C4-2B (cell line): ENCODE results near the gene CEACAM18.

Experiments
- H3K27ac ChIP-seq: fragments of 450-650 bp; 2 replicates; pipeline ENCODE4 v1.5.1; 2017
- ZFX ChIP-seq: fragments of 450-650 bp; IDR thresholded peaks from 2 replicates; pipeline ENCODE4 v1.6.1; 2017
- TF ChIP-seq, protein P1 (sequence below): fragments of 450-650 bp; conservative IDR thresholded peaks from 2 replicates; pipeline ENCODE4 v1.5.1; 2017; ENCODE audit warnings: mild to moderate bottlenecking

CEACAM18 gene

DNA sequence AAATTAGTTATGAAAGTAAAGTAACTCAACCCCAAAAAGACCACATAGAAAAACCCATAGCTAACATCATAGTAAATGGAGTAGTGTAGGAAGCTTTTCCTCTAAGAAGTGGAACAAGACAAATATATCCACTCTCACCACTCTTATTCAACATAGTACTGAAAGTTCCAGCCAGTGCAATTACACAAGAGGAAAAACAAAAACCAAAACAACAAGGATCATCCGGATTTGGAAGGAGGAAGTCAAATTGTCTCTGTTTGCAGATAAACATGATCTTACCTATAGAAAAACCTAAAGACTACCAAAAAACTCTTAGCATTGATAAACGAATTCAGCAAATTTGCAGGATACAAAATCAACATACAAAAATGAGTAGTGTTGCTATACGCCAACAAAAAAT, 11.6 kb upstream of the CEACAM18 start:
- no peak overlapping the region for H3K27ac ChIP-seq
- TF ChIP-seq, protein P1, sequence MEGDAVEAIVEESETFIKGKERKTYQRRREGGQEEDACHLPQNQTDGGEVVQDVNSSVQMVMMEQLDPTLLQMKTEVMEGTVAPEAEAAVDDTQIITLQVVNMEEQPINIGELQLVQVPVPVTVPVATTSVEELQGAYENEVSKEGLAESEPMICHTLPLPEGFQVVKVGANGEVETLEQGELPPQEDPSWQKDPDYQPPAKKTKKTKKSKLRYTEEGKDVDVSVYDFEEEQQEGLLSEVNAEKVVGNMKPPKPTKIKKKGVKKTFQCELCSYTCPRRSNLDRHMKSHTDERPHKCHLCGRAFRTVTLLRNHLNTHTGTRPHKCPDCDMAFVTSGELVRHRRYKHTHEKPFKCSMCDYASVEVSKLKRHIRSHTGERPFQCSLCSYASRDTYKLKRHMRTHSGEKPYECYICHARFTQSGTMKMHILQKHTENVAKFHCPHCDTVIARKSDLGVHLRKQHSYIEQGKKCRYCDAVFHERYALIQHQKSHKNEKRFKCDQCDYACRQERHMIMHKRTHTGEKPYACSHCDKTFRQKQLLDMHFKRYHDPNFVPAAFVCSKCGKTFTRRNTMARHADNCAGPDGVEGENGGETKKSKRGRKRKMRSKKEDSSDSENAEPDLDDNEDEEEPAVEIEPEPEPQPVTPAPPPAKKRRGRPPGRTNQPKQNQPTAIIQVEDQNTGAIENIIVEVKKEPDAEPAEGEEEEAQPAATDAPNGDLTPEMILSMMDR: no peak
- no peak for TF ChIP-seq ZFX

DNA sequence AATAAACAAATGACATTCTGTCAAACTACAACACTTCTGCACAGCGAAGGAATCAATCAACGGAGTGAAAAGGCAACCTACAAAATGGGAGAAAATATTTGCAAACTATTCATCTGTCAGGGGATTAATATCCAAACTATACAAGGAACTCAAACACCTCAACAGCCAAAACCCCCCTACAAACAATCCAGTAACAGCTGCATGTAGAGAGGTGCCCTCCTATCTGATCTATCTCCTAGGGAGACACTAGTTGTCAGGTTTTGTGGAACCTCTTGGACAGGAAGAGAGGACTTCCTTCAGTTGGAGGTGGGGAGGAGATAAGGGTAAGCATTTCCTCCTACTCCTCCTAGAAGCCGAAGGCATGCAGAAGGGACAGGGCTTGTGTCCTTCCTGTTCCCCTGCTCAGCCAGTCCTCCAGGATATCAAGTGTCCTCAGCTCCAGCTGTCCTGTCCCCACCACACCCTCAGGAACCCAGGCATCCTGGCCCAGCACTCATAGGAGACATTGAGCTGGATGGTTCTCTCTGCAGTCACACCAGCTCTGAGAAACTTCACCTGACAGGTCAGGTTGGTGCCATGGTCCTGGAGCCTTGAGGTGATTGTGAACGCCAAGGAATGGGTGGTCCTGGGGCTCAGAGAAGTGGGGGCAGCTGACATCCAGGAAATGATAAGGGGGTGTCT, 10.3 kb upstream of the CEACAM18 start:
- TF ChIP-seq, protein P1: no peak
- no peak for TF ChIP-seq ZFX

DNA sequence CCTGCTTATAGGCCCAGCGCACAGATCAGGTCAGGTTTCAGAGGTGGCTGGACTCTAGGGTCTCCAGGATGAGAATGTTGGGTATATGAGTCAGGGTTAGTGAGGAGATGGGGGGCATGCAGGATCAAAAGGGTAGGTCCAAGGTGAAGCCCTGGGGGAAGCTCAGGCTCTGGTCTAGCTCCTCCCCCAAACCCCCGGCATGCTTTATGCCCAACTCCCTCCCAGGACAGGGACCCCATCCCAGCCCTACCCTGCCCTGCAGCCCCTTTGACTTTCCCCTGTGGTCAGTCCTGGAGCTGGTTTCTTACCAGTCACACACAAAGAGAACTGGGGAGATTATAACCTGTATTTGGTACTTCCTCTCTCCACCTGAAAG, 9.8 kb upstream of the CEACAM18 start:
- no peak for TF ChIP-seq ZFX
- TF ChIP-seq, protein P1: no peak
- H3K27ac ChIP-seq: no peak overlapping the region

More for the DNA sequence above, 10.3 kb upstream of the CEACAM18 start:
- H3K27ac ChIP-seq: no peak overlapping the region

DNA sequence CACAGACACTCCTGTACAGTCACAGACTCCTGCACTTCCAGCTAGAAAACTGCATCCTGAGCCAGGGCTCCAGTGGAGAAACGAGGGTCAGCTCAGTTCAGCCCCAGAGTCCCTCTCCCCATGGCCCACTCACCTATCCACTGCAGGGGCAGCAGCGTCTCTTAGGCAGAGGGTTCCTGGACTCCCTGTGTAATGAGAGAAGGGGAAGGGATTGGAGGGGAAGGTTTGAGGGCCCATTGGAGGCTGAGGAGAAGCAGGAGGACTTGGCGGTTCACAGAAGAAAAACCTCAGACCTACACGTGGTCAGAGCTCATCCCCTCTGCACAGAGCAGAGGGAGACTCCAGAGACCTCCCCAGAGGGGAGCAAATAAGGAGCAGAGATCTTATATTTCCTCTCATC, 9.2 kb upstream of the CEACAM18 start:
- no peak for TF ChIP-seq ZFX
- TF ChIP-seq, protein P1: no peak
- no peak overlapping the region for H3K27ac ChIP-seq

DNA sequence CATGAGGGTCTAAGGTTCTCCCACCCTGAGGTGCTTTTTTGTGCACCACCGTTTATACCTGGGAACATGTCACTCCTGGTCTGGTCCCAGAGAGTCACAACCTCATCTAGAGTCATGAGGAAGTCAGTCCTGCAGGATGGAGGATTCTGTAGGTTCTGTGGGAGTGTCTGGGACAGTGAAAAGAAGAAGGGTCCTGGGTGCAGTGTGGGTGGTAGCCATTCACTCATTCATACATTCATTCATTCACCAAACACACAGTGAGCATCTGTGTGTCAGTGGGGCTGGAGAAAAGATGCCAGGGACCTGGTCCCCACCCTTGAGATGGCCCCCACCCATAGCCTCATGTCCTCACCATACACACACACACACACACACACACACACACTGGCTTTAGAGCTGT, 8.7 kb upstream of the CEACAM18 start:
- no peak overlapping the region for H3K27ac ChIP-seq
- TF ChIP-seq ZFX: no peak
- TF ChIP-seq, protein P1: no peak

DNA sequence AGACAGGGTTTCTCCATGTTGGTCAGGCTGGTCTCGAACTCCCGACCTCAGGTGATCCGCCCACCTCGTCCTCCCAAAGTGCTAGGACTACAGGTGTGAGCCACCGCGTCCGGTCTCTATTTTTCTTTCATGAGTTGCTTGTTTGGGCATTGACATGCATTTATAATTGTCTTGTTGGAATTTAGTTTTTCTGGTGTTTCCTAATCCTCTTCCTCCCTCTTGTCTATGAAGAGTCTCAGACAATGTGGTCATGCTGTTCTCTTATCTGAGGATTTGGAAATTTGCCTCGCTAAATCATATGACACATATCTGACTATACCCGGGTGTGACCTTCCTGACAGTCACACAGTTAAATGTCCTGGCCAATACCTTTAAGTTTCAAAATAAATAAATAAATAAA, 7.4 kb upstream of the CEACAM18 start:
- TF ChIP-seq, protein P1: no peak
- TF ChIP-seq ZFX: no peak

DNA sequence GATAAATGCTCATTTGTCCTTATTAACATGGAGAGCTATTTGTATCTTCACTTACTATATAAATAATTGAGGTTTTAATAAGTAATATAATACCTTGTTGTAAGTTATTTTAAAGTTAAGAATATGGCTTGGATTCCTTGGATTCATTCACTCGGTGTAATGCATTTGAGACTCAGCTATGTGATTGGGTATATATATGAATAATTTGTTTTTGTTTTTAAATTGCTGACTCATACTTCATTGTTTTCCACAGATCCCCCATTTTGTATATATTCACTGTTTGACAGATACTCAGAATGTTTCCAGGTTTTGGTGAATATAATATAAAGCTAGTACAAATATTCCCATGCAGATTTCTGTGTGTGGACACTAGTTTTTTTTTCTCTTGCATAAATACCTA, 6.8 kb upstream of the CEACAM18 start:
- TF ChIP-seq, protein P1: no peak
- TF ChIP-seq ZFX: no peak
- H3K27ac ChIP-seq: no peak overlapping the region

More for the DNA sequence above, 7.4 kb upstream of the CEACAM18 start:
- no peak overlapping the region for H3K27ac ChIP-seq
